Fibroblast of lung (primary cell): ENCODE measurements around the gene AMZ2. TPM values are rescaled to one million over a fixed set of nuclear protein-coding genes. Genes with fewer than 3 reads are reported as not detected.
"Not testable (repeated sequence)": the region's sequence is repeated elsewhere in the genome, so short reads cannot be mapped to it uniquely, and the experiment has no call there.

ENCODE experiments used
- DNase-seq, 2 donors: peaks; one replicate each; pipeline versions ENCODE4 v3.0.0 to v3.0.0-alpha.2; 2010; ENCODE audit warnings: low read depth in 2 of 2
- H2AFZ ChIP-seq: 2 replicates; pipeline ENCODE4 v1.5.1; 2012; ENCODE audit warnings: low read length, control low read depth, inconsistent platforms
- H3K27ac ChIP-seq: 2 replicates; pipeline ENCODE4 v1.5.1; 2011; ENCODE audit warnings: low read length, control low read depth; ENCODE audit not compliant: insufficient read depth
- H3K27me3 ChIP-seq: 2 replicates; pipeline ENCODE4 v1.5.1; 2011; ENCODE audit warnings: mild to moderate bottlenecking, low read length; ENCODE audit not compliant: control insufficient read depth, insufficient read depth
- H3K36me3 ChIP-seq: 2 replicates; pipeline ENCODE4 v1.5.1; 2011; ENCODE audit warnings: low read length; ENCODE audit not compliant: control insufficient read depth, insufficient read depth
- H3K4me1 ChIP-seq: 2 replicates; pipeline ENCODE4 v1.5.1; 2011; ENCODE audit warnings: low read length; ENCODE audit not compliant: control insufficient read depth, insufficient read depth; ENCODE audit errors: extremely low read depth
- H3K4me2 ChIP-seq: 2 replicates; pipeline ENCODE4 v1.5.1; 2011; ENCODE audit warnings: low read length, control low read depth; ENCODE audit not compliant: insufficient read depth; ENCODE audit errors: extremely low read depth
- H3K4me3 ChIP-seq, 4 experiments: fragments of 200-600 bp in 1 of 4; sonication (generic) in 1 of 4; replicated peaks in 1 of 4; 2 replicates each; pipeline ENCODE4 v1.5.1; 2011 to 2016; ENCODE audit warnings: low read length in 4 of 4, low read depth in 3 of 4, mild to moderate bottlenecking in 3 of 4, control low read depth in 2 of 4, inconsistent platforms in 1 of 4, mixed read lengths in 1 of 4; ENCODE audit not compliant: insufficient read depth in 1 of 4; ENCODE audit errors: control extremely low read depth in 1 of 4
- H3K79me2 ChIP-seq: 2 replicates; pipeline ENCODE4 v1.5.1; 2012; ENCODE audit warnings: mild to moderate bottlenecking, low read length, inconsistent platforms; ENCODE audit not compliant: control insufficient read depth, insufficient read depth
- H3K9ac ChIP-seq: 2 replicates; pipeline ENCODE4 v1.5.1; 2011; ENCODE audit warnings: mild to moderate bottlenecking, low read length, control low read depth; ENCODE audit not compliant: insufficient read depth
- H3K9me3 ChIP-seq: 2 replicates; pipeline ENCODE4 v1.5.1; 2012; ENCODE audit warnings: low read depth, low read length; ENCODE audit not compliant: control insufficient read depth, insufficient read depth
- H4K20me1 ChIP-seq: 2 replicates; pipeline ENCODE4 v1.5.1; 2011; ENCODE audit warnings: low read length; ENCODE audit not compliant: control insufficient read depth, insufficient read depth; ENCODE audit errors: extremely low read depth
- CTCF ChIP-seq, 2 donors: IDR thresholded peaks in 1 of 2; conservative IDR thresholded peaks in 1 of 2; 1 replicate in 1 of 2; 2 replicates in 1 of 2; pipeline ENCODE4 v1.5.1; 2011 to 2012; ENCODE audit warnings: low read length in 2 of 2, control low read depth in 1 of 2, inconsistent platforms in 1 of 2, low read depth in 1 of 2, mild to moderate bottlenecking in 1 of 2
- EZH2 ChIP-seq: IDR thresholded peaks from 2 replicates; pipeline ENCODE4 v1.5.1; 2012; ENCODE audit warnings: low read length, control low read depth, mild to moderate bottlenecking; ENCODE audit errors: missing control alignments
- polyA plus RNA-seq, 2 donors: library from polyadenylated mRNA; depleted of rRNA in 1 of 2; stranded (reverse) in 1 of 2; unstranded in 1 of 2; fragments of >200 nt; gene quantifications; 2 replicates each; pipeline ENCODE4 v1.2.1, GENCODE V29; 2011 to 2012; ENCODE audit warnings: missing spikeins in 1 of 2
- total RNA-seq: library from RNA; depleted of rRNA; stranded (reverse); fragments of >200 nt; gene quantifications from 2 replicates; pipeline ENCODE4 v1.2.1, GENCODE V29; 2014

AMZ2 gene
- total and polyA plus RNA-seq, 2 donors (not counting 1 experiment from before 2014, with no cell fraction given), result 85.9 to 119 TPM

DNA sequence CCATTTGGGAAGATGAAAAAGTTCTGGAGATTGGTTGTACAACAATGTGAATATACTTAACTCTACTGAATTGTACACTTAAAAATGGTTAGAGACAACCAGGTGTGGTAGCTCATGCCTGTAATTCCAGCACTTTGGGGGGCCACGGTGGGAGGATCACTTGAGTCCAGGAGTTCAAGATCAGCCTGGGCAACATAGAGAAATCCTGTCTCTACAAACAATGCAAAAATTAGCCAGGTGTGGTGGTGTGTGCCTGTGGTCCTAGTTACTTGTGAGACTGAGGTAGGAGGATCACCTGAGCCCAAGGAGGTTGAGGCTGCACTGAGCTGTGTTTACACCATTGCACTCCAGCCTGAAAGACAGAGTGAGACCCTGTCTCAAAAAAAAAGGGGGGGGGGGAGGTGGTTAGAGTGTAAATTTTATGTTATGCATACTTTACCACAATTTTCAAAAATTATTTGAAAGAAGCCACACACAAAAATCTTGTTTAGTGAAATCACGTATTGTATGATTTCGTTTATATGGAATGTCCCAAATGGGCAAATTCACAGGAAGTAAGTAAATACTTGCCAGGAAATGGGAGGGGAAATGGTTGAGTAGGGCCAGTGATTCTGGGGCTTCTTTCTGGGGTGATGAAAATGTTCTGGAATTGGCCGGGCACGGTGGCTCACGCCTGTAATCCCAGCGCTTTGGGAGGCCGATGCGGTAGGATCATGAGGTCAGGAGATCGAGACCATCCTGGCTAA, 37.1 kb upstream of the AMZ2 start:
- Histone ChIP-seq H2AFZ (no peak overlapping the region), H3K27ac (no peak overlapping the region), H3K36me3 (no peaks in the 10 kb centered on the region), H3K9me3 (no peaks in the 10 kb centered on the region), H3K27me3 (no peaks in the 10 kb centered on the region), H3K4me2 (no peak overlapping the region), H3K4me3 (no peak overlapping the region), H3K79me2 (no peaks in the 10 kb centered on the region), H3K4me1 (no peaks in the 10 kb centered on the region), H4K20me1 (no peaks in the 10 kb centered on the region), H3K9ac (no peak overlapping the region)
- no peak for DNase-seq
- no peak for TF ChIP-seq EZH2
- TF ChIP-seq CTCF (conservative IDR thresholded peaks at IDR 0.05 in 1 of 2, IDR thresholded peaks at IDR 0.05 in 1 of 2; ENCODE audit: low read depth in 1 of 2, low read length in 2 of 2), result no peak

- H3K4me1 ChIP-seq, DNase-seq, H2AFZ ChIP-seq, H3K79me2 ChIP-seq, H3K27me3 ChIP-seq, H3K36me3 ChIP-seq, H3K9me3 ChIP-seq, H3K4me2 ChIP-seq, H4K20me1 ChIP-seq, H3K4me3 ChIP-seq, H3K27ac ChIP-seq, H3K9ac ChIP-seq: not testable (repeated sequence)
Measured at GRCh38 chr17:68213428-68214411, 34.1 kb upstream of the AMZ2 start.

DNA sequence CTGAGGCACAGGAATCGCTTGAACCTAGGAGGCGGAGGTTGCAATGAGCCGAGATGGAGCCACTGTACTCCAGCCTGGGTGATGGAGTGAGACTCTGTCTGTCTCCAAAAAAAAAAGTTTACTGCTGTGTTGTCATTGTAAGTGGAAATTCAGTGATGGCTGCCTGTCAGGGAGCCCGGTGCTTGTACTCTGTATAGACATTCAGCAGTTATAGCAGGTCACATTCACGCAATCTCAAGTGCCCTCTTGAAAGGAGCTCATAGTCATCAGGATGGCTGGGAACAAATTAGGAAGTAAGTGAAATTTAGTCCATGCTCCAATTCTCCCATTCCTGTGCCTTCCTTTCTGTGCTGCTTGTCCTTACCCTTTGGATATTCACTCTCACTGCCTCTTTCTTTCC, 32.4 kb upstream of the AMZ2 start:
- not testable (repeated sequence) for H3K27me3 ChIP-seq, H3K9ac ChIP-seq, H3K4me3 ChIP-seq, H3K4me1 ChIP-seq, H3K27ac ChIP-seq, H3K9me3 ChIP-seq, H3K4me2 ChIP-seq, DNase-seq, H3K36me3 ChIP-seq, H4K20me1 ChIP-seq, H3K79me2 ChIP-seq, H2AFZ ChIP-seq

GRCh38 chr17:68219429-68219828, 28.4 kb upstream of the AMZ2 start:
- H3K9ac ChIP-seq, H4K20me1 ChIP-seq, H3K27ac ChIP-seq, DNase-seq, H3K4me3 ChIP-seq, H2AFZ ChIP-seq, H3K4me2 ChIP-seq, H3K36me3 ChIP-seq, H3K4me1 ChIP-seq, H3K9me3 ChIP-seq, H3K79me2 ChIP-seq, H3K27me3 ChIP-seq: not testable (repeated sequence)

DNA sequence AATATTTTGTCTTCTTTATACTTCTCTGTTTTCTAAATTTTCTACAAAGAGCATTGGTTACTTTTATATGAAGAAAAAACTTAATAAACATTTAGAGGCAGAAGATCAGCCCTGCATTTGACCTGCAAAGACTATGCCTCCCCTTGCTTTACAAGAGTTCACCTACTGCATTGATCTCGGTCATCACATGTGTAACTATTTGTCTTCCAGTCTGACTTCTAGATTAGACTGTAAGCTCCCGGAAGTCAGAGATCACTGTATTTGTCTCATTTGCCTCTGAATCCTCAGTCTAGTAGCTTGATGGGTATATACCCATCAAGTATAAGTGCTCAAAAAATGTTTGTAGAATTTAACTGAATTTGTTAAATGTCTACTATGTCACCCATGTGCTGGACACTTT, 27.7 kb upstream of the AMZ2 start:
- not testable (repeated sequence) for H3K79me2 ChIP-seq, H3K4me3 ChIP-seq, H3K27ac ChIP-seq, H3K27me3 ChIP-seq, H3K4me1 ChIP-seq, DNase-seq, H3K36me3 ChIP-seq, H4K20me1 ChIP-seq, H3K9me3 ChIP-seq, H3K9ac ChIP-seq, H2AFZ ChIP-seq, H3K4me2 ChIP-seq

- H3K4me3 ChIP-seq, H3K36me3 ChIP-seq, H3K27me3 ChIP-seq, H3K4me1 ChIP-seq, H3K9ac ChIP-seq, H3K27ac ChIP-seq, H3K4me2 ChIP-seq, H3K79me2 ChIP-seq, DNase-seq, H2AFZ ChIP-seq, H4K20me1 ChIP-seq, H3K9me3 ChIP-seq: not testable (repeated sequence)
Measured at GRCh38 chr17:68220786-68221185, 27.1 kb upstream of the AMZ2 start.
